GM21737 (cell line): ENCODE measurements around the gene ARFIP1.

Experiments used
- ATAC-seq: cut with Tn5 transposase; IDR thresholded peaks from one replicate; pipeline ENCODE4 v1.9.1; 2021; ENCODE audit warnings: mild to moderate bottlenecking, moderate library complexity; ENCODE audit not compliant: unreplicated experiment

Gene ARFIP1

DNA sequence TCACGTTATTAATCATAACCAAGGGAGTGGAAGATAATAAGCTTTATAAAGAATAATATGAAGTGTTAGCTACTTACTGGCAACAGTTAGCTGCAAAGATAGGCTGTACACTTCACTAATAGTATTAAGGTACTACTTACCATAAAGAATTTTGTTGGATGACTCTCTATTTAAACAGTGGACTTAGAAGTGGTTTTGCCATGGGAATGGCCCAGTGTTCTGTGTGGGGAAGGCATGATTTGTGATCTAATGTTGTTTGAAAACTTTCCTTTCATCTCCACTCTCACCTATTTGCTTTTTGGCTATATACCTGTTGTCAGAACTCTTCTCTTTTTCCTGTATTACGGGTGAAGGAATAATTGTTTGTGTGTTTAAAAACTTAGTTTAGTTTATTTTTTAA, 179.3 kb downstream of the ARFIP1 start:
- ATAC-seq = no peak

DNA sequence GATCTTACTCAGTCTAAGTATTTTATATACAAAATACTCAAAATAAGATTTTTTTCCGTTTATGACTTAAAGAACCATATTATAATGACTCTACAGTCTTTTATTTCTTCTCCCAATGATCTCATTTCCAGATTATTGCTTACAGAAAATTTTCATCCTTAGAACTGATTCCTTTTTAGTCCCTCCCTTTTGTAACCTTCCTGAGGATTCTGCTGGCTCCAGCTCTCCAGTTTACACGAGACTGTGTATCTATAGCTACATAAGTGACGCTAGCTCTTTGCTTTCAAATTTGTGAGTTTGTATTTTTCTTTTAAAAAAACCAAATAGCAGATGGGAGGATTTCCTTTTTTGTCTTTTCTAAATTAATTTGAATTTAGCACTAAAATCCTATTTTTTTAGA, 180.3 kb downstream of the ARFIP1 start:
- no peak for ATAC-seq

DNA sequence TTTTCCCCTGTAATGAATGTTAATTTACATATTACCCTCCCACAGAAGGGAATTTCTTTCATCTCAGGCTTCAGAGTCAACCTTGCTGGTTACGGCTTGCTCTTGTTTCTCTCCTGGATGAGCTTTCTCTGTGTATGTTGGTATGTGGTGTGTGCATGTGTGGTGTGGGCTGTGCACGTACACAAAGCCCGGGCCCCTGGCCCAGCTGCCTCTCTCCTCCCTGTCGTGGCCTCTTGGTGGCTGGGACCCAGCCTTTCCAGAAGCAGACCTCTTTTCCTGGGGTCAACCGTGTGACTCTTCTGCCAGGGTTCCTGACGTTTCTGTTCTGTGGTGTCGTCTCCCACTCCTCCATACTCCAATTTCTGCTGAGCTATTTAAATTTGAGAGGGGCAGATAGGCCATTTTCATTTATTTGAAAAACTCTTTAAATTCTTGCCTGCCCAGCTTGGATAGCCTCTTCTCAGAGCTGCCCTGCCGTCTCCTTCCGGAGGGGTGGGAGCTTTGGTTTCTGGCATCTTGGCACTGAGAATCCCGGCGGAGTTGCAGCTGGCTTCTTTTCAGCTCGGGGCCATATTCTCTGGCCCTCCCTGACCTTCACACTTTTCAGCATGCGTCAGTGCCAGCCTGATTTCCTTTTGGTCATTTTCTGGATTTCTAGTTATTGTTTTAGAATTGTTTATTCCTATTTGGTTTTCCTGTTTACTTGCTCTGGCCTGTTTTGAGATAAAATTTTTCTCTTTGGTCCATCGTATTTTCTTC, 181.4 kb downstream of the ARFIP1 start:
- ATAC-seq = no peak

DNA sequence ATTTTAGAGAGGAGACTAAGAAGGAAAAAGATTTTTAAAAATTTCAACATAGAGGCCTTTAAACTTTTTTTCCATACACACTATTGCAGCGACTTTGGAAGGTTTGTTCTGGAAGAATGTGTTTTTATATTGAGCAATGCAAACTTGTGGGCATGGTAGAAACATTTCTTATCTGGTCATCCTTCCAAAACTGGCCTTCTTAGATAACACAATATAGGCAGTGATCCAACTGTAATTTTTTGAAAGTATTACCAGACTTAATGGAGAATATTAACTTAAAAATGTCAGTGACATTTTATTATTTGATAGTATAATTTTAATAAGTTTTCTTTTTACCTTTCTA, 182.0 kb downstream of the ARFIP1 start:
- ATAC-seq = no peak
